ENCODE measurements around the gene COL3A1. TPM values are rescaled to one million over a fixed set of nuclear protein-coding genes. Genes with fewer than 3 reads are reported as not detected.

The COL3A1 gene
- polyA plus RNA-seq, 3 donors = 804 to 1,230 (median 906) TPM

DNA sequence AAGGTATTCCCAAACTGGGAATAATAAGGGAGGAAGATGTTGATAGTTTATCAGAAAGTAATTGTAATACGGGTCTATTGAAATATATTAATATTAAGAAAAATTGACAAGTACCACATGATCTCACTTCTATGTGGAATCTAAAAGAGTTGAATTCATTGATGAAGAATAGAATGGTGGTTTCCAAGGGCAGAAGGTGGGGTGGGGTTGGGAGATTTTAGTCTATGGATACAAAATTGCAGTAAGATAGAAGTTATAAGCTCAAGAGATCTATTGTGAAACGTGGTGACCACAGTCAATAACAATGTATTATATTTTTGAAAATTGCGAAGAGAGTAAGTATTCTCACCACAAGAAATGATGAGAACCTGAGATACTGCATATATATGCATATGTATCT is 38.9 kb downstream of the COL3A1 start:
- no peak for DNase-seq

DNA sequence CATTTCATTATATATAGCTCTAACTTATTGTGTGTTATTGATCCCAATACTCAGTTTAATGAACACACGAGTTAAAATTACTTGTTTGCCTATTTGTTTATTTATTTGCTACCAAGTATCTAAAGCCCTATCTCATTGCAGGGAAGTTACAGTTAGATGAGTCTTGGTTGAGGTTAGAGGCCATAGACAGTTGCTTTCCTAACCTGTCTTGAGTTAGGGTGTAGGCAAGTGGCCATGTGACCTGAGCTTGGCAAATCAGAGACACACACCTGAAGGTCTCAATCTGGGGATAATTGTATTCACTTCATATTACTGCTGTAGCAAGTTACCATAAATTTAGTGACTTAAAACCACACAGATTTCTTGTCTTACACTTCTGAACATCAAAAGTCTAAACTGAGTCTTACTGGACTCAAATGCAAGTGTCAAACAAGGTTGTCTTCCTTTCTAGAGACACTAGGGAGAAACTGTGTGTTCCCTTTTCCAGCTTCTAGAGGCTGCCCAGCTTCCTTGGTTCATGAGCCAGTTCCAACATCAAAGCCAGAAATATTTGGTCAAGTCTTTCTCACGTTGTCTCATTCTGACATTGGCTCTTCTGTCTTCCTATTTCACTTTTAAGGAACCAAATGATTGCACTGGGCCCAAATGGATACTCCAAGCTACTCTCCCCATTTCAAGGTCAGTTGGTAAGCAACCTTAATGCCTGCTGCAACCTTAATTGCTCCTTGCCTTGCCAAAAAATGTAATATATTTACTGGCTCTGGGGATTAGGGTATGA is 39.7 kb downstream of the COL3A1 start:
- no peak for DNase-seq

DNA sequence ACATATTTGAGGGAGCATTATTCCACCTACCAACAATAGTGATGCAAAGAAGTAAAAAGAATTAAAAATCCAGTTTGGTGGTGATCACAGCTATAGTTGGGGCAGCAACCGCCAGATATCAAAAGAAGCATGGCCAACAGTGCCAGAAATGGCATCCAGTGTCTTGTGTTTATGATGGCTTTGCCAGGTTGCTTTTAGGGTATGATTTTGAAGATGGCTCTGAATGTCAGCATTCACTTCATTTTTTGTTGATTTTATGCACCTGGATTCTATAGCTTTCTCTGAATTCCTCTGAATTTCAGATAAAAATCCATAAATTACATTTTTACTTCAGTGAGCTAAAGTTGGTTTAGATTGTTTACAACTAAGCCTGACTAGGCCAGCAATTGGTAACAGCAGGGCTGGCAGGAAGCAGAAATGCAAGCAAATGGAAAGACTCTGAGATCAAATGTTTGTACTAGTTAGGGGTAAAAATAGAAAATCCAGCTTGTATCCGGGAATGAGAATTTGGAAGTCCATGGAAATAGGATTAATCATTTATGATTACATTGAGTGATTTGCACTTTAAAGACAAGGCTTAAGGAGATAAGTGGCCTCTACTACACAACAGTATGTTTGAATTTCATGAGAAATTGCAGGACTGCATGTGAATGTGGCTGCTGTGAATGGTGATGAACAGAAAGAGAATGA is 40.4 kb downstream of the COL3A1 start:
- no peak for DNase-seq

DNA sequence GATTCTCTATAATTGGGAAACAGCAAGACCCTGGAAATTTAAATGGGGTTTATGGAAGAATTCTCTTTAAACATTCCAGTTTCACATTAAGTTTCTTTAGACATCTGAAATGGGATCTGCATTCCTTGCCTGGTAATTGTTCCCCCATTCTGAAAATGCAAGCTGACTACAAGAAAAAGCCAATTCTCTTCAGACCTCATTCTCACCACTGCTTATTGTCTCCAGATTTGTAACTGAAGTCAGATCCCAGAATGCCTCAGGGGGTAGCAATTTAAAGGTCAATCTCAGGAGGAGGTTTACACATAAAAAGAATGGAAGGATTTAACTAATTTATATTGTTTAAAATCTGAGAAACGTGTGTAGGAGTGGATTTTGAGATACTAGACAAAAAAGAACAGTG is 41.2 kb downstream of the COL3A1 start:
- no peak for DNase-seq

DNA sequence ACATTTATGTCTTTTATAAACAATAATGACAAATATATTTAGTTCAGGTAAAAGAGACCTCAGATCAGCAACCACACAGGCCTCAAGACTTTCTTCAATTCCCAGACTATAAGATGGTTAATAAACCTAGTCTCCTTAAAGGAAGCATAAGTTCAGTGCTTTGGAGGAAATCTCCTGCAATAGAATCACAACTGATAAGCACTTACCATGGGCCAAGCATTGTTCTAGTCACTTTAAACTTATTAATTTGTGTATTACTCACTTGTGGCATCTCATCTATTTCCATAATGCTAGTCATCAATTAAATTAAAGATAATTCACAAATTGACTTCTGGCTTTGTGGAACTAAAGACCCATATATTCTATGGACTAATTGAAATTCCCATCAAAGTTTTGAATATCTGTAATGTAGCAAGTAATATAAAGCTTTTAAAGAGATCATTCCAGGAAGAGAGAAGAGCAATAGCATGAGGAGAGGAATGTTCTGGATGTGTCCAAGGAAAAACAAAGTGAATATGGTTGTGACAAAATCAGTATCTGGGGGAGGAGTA is 42.2 kb downstream of the COL3A1 start:
- no peak for DNase-seq

DNA sequence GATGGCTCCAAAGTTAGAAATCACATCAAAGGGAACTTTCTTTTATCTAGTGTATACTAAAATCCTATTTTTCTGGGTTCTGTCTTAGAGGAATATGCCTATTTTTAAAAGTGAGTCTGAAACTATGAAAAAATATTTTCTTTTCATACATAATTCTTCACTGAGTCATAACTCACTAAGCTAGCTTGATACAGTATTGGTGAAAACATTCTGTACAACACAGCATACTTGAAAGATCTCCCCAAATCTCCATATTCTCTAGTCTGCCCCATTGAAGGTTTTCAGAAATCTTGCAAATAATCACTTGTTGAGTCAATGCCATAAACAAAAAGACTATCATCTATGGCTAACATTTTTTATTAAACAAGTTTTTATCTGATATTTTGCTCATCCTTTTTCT is 44.5 kb downstream of the COL3A1 start:
- DNase-seq = no peak

DNA sequence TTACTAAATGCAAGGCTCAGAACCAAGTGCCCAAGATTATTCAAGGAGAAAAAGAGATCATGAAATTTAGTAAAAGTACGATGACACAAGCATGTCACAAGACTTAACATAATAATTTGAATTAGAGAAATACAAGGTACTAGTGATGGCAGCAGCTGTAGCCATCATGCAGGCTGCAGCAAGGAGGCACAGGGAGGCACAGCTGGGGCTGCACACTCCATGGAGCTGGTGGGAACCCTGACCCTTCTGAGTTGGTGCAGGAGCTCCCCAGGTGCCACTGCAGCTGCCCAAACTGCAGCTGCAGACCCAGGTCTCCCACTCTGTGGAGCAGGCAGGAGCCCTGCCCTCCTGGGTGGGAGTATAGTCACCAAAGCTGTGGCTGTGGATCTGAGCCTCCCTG is 46.0 kb downstream of the COL3A1 start:
- DNase-seq = no peak

DNA sequence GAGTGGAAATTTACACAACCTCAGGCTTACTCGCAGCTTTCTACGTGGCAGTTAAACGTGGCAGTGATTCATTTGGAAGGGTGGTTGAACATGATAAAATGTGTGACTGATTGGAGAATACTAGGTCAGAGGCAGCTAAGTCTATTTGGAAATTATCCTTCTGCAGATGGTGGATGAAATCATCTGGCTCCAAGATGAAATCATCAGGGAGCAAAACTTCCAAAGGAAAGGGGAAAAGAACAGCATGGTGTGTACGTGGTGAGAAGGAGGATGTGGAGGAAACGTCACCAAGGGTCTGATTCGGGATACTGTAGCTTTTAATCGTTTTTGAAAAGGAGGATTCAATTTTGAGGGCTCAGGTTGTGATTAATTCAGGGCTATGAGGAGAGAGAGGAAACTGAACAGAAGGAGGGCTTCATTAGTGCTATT is 47.9 kb downstream of the COL3A1 start:
- DNase-seq = no peak

DNA sequence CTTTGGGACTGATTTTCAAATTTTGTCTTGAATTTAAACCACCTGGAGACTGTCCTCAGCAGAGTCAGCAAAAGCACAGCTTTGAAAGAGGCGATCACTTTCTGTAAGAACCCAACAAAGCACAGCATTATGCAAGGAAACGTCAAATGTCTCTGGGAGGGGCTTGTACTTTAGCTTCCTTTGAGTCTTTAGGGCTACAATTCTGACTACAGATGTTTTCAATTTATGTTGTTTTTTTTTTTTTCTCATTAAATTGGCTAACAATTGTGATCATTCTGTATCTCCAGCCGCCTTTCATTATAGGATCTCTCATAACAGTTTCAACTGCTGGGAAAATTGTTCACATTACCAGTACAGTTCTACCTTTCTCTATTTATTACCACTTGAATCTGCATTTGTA is 48.3 kb downstream of the COL3A1 start:
- DNase-seq = no peak

DNA sequence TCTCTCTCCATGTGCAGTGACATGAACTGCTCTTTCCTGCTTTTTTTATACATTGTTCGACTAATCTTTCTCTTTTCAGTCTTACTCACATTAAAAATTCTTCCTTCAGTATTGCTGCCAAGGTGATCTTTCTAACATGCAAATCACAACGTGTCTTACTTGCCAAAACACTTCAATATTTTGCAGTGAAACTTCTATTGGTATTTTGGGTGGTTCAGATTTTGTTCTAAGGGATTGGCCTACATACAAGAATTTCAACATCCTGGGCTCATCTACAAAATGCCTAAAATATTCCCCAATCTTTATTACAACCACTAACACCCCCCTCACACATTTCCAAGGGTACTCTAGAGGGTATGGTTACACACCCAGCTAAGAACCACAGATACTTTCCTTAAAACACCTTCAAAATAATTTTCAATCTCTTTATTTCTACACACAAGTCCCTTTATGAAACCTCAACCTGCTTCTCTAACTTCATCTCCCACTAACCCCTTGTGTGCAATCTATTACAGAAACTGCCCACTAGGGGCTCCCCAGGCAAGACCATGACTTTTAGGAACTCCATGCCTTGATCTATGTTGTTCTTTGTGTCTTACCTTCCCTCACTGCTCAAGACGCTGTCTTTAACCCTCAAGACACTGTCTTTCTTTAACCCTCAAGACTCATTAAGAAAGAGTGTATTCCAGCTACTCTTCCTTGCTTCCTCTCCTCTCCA is 50.9 kb downstream of the COL3A1 start:
- DNase-seq = no peak

DNA sequence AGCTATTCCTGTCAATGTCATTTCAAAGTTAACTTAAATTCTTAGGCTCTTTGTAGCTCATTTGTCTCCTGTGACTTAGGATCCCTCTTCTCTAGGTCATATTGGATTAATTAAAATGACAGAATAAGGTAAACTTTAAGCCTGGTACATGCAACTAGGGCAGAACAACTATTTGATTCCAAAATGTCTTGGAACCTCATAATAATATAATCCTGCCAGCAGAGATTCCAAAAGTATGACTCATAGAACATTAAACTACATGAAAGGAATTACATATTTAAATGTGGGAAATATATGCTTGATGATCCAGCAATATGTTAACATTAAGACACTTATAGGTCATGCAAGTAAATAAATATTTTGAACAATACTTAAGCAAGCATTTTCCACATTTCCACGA is 63.3 kb downstream of the COL3A1 start:
- DNase-seq = no peak

DNA sequence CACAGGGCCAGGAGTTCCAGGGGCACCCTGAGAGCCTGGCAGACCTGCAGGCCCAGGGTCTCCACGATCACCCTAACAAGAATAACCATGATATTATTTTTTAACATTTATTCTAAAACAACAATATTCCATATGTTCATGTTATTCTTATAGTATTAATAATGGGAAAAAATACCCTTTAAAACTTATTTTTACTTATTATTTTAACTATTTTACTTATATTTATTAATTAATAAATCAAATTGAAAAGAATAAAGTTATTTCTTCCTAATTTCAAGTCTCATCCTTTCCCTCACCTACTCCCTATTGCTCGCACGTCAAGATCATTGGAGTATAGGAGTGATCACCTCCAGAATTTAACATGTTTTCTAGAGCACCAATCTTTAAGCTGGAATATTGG is 71.7 kb downstream of the COL3A1 start:
- DNase-seq = no peak

DNA sequence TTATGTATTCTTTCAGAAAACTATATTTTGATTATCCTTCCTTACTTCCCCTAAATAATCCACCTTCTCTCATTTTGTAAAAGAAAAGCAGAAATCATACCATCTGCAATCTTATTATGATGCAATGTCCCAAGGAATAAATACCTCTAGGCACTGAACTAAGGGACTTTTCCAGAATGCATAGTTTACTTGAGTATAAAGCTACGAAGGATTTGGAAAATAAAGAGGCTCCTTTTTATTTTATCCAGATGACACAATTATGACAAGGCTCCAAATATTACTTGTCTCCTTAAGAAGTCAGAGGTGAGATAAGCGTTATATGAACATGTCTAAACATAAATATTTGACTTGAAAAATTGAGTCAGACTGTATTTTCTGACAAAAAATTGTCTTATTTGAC is 72.1 kb downstream of the COL3A1 start:
- DNase-seq = no peak

DNA sequence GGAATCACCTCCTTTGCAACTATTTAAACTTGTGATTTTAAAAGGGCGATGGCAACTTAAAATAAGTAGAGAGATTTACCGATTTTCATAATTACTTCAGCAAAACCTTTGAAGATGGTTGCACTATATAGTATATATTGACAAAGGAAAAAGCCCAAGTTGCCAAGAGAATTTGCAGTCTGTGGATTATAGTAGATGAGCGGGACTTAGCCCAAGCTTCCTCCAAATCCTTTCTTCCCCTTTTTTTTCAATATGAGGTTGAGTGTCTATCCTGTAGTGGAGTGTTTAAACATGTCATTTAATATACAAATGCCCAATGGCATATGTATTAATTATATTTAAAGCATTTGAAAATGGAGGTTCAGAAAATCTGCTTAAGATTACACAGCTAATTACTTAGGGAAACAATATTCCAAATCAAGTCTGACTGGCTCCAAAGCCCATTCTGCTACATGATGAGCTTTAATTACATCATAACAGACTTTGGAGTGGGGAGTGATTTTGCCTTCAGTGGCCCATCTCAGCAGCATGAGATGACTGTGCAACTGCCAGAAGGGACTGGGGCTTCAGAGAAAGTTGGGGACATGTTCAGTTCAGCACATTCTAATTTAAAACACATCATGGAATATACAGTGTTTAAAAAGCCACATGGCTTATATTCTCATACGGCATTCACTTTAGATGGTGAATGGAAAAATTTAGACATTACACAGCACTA is 73.2 kb downstream of the COL3A1 start:
- DNase-seq = no peak

DNA sequence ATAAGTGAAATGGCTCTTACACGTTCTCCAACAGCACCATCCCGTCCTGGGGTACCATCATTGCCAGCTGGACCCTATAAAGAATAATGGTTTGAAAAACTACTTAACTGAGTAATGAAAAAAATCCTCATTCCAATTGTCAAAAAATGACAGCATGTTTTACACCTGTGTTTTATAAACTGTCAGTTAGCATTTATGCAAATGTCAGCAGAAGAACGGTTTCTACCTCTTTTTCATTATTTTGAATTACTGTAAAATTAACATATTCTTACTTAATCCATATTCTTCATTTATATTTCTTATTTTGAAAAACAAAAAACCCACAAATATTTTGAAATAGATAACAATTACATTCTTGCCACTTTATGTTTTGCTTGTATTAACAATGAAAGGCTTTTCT is 74.0 kb downstream of the COL3A1 start:
- no peak for DNase-seq

DNA sequence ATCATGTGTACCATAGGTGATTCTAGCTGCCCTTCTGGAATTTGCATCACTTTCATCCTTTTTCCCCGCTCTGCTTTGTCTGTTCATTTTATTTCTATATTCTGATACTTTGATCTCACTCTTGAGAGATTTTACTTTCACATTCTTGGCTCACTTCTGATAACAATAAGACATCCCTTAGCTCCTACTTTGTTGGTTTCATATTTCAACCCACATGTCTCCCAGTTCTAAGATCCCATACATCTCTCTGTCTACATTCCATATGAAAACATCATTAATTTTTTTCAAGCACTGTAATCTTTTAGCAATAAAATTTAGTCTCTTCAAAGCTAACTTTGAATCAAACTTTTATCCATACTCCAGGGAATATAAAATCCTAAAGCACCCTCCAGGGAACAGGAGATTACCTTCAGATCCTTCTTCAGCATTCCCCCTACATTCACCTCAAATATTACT is 75.6 kb downstream of the COL3A1 start:
- DNase-seq = no peak

DNA sequence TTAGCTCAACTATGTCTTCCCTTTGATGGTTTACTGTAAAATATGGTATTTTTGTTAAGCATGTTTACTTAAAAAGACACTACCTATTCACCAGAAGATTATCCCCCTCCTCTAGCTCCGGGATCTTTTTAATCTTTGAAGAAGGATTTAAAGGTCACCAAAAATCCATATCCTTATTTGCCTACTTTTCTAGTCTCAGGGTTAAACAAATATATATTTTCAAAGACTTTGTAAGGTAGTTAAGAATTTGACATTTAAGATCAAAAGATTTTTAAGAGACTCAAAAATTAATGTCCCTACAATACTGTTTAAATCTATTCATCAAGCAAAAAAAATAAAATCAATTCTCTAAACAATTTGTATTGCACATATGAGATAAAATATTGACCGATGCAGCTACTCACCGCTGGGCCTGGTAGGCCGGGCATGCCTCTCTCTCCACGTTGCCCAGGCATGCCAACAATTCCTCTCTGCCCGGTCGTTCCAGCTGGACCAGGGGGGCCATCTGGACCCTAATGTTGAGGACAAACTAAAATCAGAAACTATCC is 76.1 kb downstream of the COL3A1 start:
- DNase-seq = no peak

DNA sequence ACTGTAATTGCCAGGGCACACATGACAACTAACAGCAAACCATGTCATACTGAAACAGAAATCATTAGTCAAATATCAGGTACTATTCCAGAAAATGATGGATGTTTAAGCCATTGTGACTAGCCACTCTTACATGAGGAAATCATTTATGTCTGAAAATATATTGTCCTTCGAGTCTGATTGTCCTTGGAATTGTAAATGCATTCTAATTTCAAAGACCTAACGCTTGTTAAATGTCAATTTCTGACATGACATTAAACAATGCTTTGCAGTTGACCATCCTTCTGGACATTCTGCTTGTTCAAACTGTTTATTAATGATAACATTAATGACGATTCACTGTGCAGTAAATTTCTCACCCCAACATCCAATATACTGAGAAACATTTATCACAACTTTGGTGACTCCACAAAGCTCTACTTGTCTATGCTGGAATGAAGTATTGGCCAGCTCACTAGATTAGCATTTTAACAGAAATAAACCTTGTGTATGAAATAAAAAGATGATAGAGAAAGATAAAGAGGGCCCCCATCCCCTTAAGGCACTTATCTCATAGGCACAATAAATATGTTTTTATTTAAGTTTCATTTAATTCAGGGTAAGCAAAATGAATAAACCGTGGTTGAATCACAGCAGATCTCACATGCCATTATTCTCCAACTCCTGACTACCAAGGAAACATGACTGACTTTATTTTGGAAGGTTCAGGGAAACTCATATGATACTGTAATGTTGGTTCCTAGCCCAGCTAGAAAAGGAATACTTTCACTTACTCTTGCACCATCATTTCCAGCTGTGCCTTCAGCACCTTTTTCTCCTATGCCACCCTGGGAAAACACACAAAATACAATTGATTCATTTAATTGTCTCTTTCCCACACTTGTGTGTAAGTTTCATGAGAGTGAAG is 82.3 kb downstream of the COL3A1 start:
- DNase-seq = no peak

DNA sequence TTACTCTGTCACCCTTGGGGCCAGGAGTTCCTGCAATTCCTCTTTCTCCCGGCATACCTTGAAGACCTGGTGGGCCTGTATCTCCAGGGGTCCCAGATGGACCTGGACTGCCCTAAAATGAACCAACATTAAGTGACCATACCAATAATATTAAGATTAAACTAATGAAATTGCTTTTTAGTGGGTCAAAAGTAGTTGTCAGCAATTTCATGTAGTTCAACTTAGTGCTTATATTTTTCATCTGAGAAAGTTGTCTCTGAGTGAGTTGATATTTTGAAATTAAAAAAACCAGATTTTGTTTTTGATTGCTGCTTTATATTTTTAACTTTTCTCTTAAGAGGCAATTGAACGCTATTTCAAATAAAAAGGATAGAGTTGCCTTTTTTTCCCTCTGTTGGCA is 83.1 kb downstream of the COL3A1 start:
- DNase-seq = no peak

DNA sequence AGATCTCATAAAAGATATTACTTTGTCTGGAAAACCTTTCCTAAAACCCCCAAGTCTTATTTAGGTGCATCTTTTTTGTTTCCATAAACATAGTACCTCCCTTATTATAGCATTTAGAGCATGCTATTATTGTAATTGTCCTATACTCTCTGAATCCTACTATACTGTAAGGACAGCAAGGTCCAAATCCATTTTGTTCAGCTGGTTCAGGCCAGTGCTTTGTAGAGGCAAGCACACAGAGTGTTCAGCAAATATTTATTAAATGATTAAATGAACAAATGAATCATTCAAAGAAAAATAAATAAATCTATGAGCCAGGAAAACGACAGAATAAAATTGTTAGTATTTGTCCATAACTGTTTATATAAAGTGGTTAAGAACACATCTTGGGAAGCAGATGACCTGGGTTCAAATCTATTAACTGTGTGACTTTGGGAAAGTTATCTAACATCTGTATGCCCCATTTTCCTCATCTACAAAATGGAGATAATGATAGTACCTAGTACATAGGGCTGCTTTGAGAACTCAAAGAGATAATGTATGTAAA is 86.0 kb downstream of the COL3A1 start:
- no peak for DNase-seq

Data from renal pelvis (tissue), 4 donors.